Mesendoderm (in vitro differentiated cells): ENCODE measurements around the gene MAPKBP1. TPM values are rescaled to one million over a fixed set of nuclear protein-coding genes. Genes with fewer than 3 reads are reported as not detected.

Experiments
- DNase-seq: peaks from one replicate; pipeline ENCODE4 v3.0.0; 2013
- H2AK5ac ChIP-seq: 2 replicates; pipeline ENCODE4 v1.6.1; 2013; ENCODE audit warnings: low read length, inconsistent platforms
- H2BK120ac ChIP-seq: 2 replicates; pipeline ENCODE4 v1.6.1; 2013; ENCODE audit warnings: low read depth, mild to moderate bottlenecking, low read length, moderate library complexity, mixed read lengths
- H2BK15ac ChIP-seq: replicated peaks from 2 replicates; pipeline ENCODE4 v1.6.1; 2013; ENCODE audit warnings: low read depth, mild to moderate bottlenecking, moderate library complexity
- H2BK5ac ChIP-seq: 2 replicates; pipeline ENCODE4 v1.6.1; 2013; ENCODE audit warnings: low read length, inconsistent platforms
- H3K18ac ChIP-seq: 2 replicates; pipeline ENCODE4 v1.6.1; 2013; ENCODE audit warnings: mild to moderate bottlenecking, low read length, mixed read lengths
- H3K23ac ChIP-seq: one replicate; pipeline ENCODE4 v1.6.1; 2013; ENCODE audit warnings: low read length
- H3K27ac ChIP-seq: 2 replicates; pipeline ENCODE4 v1.5.1; 2013; ENCODE audit warnings: low read depth, mild to moderate bottlenecking, inconsistent platforms, low read length, moderate library complexity
- H3K27me3 ChIP-seq: 2 replicates; pipeline ENCODE4 v1.6.1; 2013; ENCODE audit warnings: low read length, control low read depth, mild to moderate bottlenecking, inconsistent platforms; ENCODE audit not compliant: insufficient read depth, poor library complexity
- H3K36me3 ChIP-seq: 2 replicates; pipeline ENCODE4 v1.6.1; 2013; ENCODE audit warnings: low read length, inconsistent platforms; ENCODE audit not compliant: control insufficient read depth, insufficient read depth
- H3K4ac ChIP-seq: one replicate; pipeline ENCODE4 v1.6.1; 2013; ENCODE audit warnings: low read depth, mild to moderate bottlenecking, low read length, moderate library complexity
- H3K4me1 ChIP-seq: 2 replicates; pipeline ENCODE4 v1.6.1; 2013; ENCODE audit warnings: low read depth, low read length, inconsistent platforms; ENCODE audit not compliant: control insufficient read depth
- H3K4me2 ChIP-seq: 2 replicates; pipeline ENCODE4 v1.6.1; 2013; ENCODE audit warnings: low read length
- H3K4me3 ChIP-seq: 2 replicates; pipeline ENCODE4 v1.5.1; 2013; ENCODE audit warnings: mild to moderate bottlenecking, low read length
- H3K56ac ChIP-seq: one replicate; pipeline ENCODE4 v1.6.1; 2013; ENCODE audit warnings: low read length
- H3K79me1 ChIP-seq: 2 replicates; pipeline ENCODE4 v1.6.1; 2013; ENCODE audit warnings: low read length, inconsistent platforms
- H3K79me2 ChIP-seq: 2 replicates; pipeline ENCODE4 v1.6.1; 2013; ENCODE audit warnings: mild to moderate bottlenecking, low read length; ENCODE audit not compliant: control insufficient read depth, insufficient read depth
- H3K9ac ChIP-seq: 2 replicates; pipeline ENCODE4 v1.6.1; 2013; ENCODE audit warnings: low read length, inconsistent platforms
- H4K5ac ChIP-seq: one replicate; pipeline ENCODE4 v1.6.1; 2013; ENCODE audit warnings: low read length
- H4K8ac ChIP-seq: one replicate; pipeline ENCODE4 v1.6.1; 2013; ENCODE audit warnings: low read depth, mild to moderate bottlenecking, control low read depth, low read length, moderate library complexity
- WGBS: extraction: QIAGEN DNeasy Blood & Tissue Kit; methylation state at CpG from one replicate; pipeline ENCODE4 v1.1.7; 2013; ENCODE audit warnings: low lambda C conversion rate, missing lambda C conversion rate; ENCODE audit not compliant: insufficient coverage; ENCODE audit errors: extremely low coverage; 5-methylcytosine and 5-hydroxymethylcytosine counted together
- small RNA-seq: library from polyadenylated mRNA; stranded (forward); fragments of <200 nt; extraction: miRNeasy Mini kit (QIAGEN cat#:217004); gene quantifications from one replicate; pipeline ENCODE3, GENCODE V24; 2013; ENCODE audit not compliant: insufficient read depth

The MAPKBP1 gene

GRCh38 chr15:41874736-41875135, 100.5 kb downstream of the MAPKBP1 start:
- H3K4me1 ChIP-seq: no peaks in the 10 kb centered on the region
- H3K79me1 ChIP-seq: no peaks in the 10 kb centered on the region
- no peak overlapping the region for H4K5ac ChIP-seq
- H2BK5ac ChIP-seq: no peak overlapping the region
- H3K36me3 ChIP-seq: no peaks in the 10 kb centered on the region
- no peak overlapping the region for H3K27ac ChIP-seq
- no CpG with 5 or more reads among the region's 12 CpGs for WGBS
- H3K79me2 ChIP-seq: no peaks in the 10 kb centered on the region
- H2AK5ac ChIP-seq: no peak overlapping the region
- peak overlapping the region; percentile 80 for H3K23ac ChIP-seq
- H3K27me3 ChIP-seq: no peaks in the 10 kb centered on the region
- no peak for DNase-seq
- no peak overlapping the region for H3K56ac ChIP-seq
- no peak overlapping the region for H3K4ac ChIP-seq
- H2BK120ac ChIP-seq: no peak overlapping the region
- no peak overlapping the region for H2BK15ac ChIP-seq
- no peak overlapping the region for H3K18ac ChIP-seq
- H4K8ac ChIP-seq: no peak overlapping the region
- H3K4me3 ChIP-seq: no peak overlapping the region
- H3K4me2 ChIP-seq: no peak overlapping the region
- H3K9ac ChIP-seq: no peak overlapping the region

- no peak overlapping the region for H3K4me2 ChIP-seq
- no peaks in the 10 kb centered on the region for H3K79me2 ChIP-seq
- H3K23ac ChIP-seq: no peak overlapping the region
- no peak overlapping the region for H3K4me3 ChIP-seq
- no peaks in the 10 kb centered on the region for H3K27me3 ChIP-seq
- no peak overlapping the region for H3K18ac ChIP-seq
- no peaks in the 10 kb centered on the region for H3K4me1 ChIP-seq
- H3K27ac ChIP-seq: no peak overlapping the region
- no peak for DNase-seq
- no peaks in the 10 kb centered on the region for H3K79me1 ChIP-seq
- H2BK120ac ChIP-seq: no peak overlapping the region
- no peak overlapping the region for H4K5ac ChIP-seq
- H3K56ac ChIP-seq: no peak overlapping the region
- H2BK15ac ChIP-seq: no peak overlapping the region
- H3K36me3 ChIP-seq: no peaks in the 10 kb centered on the region
- H4K8ac ChIP-seq: no peak overlapping the region
- no peak overlapping the region for H2AK5ac ChIP-seq
- H3K4ac ChIP-seq: no peak overlapping the region
- WGBS: no CpG with 5 or more reads among the region's 13 CpGs
- H3K9ac ChIP-seq: no peak overlapping the region
- no peak overlapping the region for H2BK5ac ChIP-seq
Observed at GRCh38 chr15:41876007-41876406, 101.7 kb downstream of the MAPKBP1 start.

- H3K27ac ChIP-seq: no peak overlapping the region
- H4K8ac ChIP-seq: no peak overlapping the region
- no peak overlapping the region for H3K23ac ChIP-seq
- H3K4ac ChIP-seq: no peak overlapping the region
- H3K79me1 ChIP-seq: no peaks in the 10 kb centered on the region
- no peaks in the 10 kb centered on the region for H3K4me1 ChIP-seq
- H3K56ac ChIP-seq: no peak overlapping the region
- no peak overlapping the region for H3K4me2 ChIP-seq
- H2BK5ac ChIP-seq: no peak overlapping the region
- H2AK5ac ChIP-seq: no peak overlapping the region
- no peak overlapping the region for H2BK120ac ChIP-seq
- H3K4me3 ChIP-seq: no peak overlapping the region
- no peak overlapping the region for H4K5ac ChIP-seq
- no peak overlapping the region for H3K18ac ChIP-seq
- peaks cover 2% of the 10 kb centered on the region for H3K27me3 ChIP-seq
- H3K79me2 ChIP-seq: no peaks in the 10 kb centered on the region
- no peak overlapping the region for H3K9ac ChIP-seq
- H2BK15ac ChIP-seq: no peak overlapping the region
- H3K36me3 ChIP-seq: no peaks in the 10 kb centered on the region
- no peak for DNase-seq
- WGBS: no CpG with 5 or more reads among the region's 12 CpGs
Observed at GRCh38 chr15:41876689-41877088, 102.4 kb downstream of the MAPKBP1 start.

Small RNAs within 50 kb of the gene (small RNA-seq; reads per million reads assigned to genes)
- gene JMJD7-PLA2G4B (not detected), gene MIR4310 (not detected), gene RNA5SP393 (not detected)
